ENCODE results near the gene TNFSF13.

The TNFSF13 gene

DNA sequence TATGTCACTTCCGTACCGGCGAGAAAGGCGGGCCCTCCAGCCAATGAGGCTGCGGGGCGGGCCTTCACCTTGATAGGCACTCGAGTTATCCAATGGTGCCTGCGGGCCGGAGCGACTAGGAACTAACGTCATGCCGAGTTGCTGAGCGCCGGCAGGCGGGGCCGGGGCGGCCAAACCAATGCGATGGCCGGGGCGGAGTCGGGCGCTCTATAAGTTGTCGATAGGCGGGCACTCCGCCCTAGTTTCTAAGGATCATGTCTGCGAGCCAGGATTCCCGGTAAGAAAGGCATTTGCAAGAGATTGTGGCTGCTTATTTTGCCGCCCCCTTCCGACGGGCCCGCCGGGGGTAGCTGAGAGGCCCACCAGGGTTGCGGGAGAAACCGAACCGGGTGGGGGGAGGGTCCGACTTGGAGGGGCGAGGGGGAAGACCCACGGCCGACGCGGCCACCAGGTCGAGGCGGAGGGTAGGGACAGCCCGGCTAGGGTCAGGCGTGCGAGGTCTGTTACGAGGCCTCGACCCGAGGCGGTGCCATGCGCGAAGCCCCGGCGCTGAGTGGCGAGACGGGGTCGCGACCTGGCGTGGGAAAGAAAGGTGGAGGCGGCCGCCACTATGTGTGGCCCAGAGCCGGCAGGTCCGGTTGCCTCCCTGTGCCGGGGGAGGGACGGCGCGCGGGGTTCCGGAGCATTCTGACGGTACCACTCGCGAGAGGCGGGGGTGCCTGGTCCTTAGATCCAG, 14.2 kb downstream of the TNFSF13 start:
- Histone ChIP-seq H3K27ac (ENCODE audit: poor library complexity, severe bottlenecking) (peak overlapping the region; percentile 98), H3K27me3 (ENCODE audit: insufficient read depth, poor library complexity, severe bottlenecking) (no peaks in the 10 kb centered on the region), H3K4me1 (ENCODE audit: insufficient read depth, poor library complexity, severe bottlenecking) (peaks cover 16% of the 10 kb centered on the region), H3K9me3 (ENCODE audit: severe bottlenecking) (no peaks in the 10 kb centered on the region), H3K36me3 (ENCODE audit: low read depth) (peaks cover 73% of the 10 kb centered on the region), H3K4me3 (ENCODE audit: severe bottlenecking) (peak overlapping the region; percentile 71)
- ATAC-seq (ENCODE audit: low read depth) (peak; percentile 88; the same call in 1 of the 3 replicates), DNase-seq (ENCODE audit: low spot score) (peak; percentile 62)
- TF ChIP-seq, protein P1, sequence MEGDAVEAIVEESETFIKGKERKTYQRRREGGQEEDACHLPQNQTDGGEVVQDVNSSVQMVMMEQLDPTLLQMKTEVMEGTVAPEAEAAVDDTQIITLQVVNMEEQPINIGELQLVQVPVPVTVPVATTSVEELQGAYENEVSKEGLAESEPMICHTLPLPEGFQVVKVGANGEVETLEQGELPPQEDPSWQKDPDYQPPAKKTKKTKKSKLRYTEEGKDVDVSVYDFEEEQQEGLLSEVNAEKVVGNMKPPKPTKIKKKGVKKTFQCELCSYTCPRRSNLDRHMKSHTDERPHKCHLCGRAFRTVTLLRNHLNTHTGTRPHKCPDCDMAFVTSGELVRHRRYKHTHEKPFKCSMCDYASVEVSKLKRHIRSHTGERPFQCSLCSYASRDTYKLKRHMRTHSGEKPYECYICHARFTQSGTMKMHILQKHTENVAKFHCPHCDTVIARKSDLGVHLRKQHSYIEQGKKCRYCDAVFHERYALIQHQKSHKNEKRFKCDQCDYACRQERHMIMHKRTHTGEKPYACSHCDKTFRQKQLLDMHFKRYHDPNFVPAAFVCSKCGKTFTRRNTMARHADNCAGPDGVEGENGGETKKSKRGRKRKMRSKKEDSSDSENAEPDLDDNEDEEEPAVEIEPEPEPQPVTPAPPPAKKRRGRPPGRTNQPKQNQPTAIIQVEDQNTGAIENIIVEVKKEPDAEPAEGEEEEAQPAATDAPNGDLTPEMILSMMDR (IDR thresholded peaks at IDR 0.05; ENCODE audit: poor library complexity, severe bottlenecking), result no peak

DNA sequence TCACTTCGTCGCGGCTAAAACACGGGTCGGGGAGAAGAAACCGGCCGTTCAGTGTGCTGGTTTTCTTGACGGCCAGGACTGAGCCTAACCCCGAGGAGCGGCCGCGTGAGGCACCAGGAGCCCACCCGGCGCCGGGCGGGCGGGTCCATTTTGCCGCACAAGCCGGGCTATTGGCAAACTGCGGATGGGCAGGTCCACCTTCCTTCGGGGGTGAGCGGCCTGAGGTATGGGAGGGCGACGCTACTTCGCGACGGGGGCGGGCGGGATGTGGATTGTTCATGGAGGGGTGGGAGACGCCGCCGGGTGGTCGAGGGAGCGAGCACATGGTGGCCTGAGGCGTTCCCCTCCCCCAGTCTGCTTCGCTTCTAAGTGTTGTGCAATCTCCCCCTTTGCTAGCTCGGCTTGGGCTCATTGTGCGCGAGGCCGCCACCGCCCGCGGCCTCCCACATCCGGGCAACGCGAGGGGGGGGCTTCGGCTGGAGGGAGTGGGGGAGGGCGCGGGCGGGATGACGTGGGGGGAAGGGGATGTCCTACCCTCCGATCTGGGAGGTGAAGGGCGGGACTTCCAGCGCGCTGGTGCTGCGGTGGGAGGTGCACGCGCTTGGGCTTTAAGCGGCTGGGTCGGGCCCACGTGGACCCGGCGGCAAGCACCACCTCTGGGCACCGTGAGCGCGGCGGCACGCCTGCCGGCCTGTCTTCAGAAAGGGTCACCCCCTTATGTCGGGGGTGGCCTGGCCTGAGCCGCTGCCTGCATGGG, 15.0 kb downstream of the TNFSF13 start:
- TF ChIP-seq, protein P1 (IDR thresholded peaks at IDR 0.05; ENCODE audit: poor library complexity, severe bottlenecking), result no peak
- Histone ChIP-seq H3K4me3 (ENCODE audit: severe bottlenecking) (peak overlapping the region; percentile 71), H3K27me3 (ENCODE audit: insufficient read depth, poor library complexity, severe bottlenecking) (no peaks in the 10 kb centered on the region), H3K9me3 (ENCODE audit: severe bottlenecking) (no peaks in the 10 kb centered on the region), H3K27ac (ENCODE audit: poor library complexity, severe bottlenecking) (peak overlapping the region; percentile 98), H3K4me1 (ENCODE audit: insufficient read depth, poor library complexity, severe bottlenecking) (peaks cover 16% of the 10 kb centered on the region), H3K36me3 (ENCODE audit: low read depth) (peaks cover 80% of the 10 kb centered on the region)
- DNase-seq (ENCODE audit: low spot score) (peak; percentile 81), ATAC-seq (ENCODE audit: low read depth) (peak; percentile 29)

DNA sequence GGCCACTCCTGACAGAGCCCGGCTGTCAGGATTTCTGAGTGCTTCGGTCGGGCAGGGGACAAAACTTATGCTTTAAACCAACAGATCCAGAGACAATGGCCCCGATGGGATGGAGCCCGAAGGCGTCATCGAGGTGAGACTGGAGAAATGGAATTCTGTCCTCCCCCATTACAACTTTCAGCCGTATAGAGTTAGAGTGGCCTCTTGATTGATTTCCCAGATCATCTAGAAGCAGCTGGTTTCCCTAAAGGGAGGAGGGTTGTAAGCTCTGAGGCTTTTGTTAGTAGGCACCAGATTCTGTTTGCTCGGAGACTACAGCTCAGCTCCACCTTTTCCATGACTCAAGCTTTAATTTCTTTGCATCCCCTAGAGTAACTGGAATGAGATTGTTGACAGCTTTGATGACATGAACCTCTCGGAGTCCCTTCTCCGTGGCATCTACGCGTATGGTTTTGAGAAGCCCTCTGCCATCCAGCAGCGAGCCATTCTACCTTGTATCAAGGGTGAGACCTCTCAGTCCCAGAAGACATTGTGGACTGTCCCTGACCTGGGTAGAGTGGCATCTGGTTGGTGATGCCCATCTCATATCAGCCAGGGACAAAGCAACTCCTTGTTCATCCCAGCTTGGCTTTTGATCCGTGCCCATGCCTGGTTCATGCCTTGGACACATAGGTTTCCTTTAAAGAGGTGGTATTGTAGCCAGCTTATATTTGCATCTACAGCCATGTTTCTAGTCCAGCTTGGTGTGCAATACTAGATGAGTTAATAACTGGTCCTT, 15.8 kb downstream of the TNFSF13 start:
- H3K27ac ChIP-seq (ENCODE audit: poor library complexity, severe bottlenecking), result peak overlapping the region; percentile 98

DNA sequence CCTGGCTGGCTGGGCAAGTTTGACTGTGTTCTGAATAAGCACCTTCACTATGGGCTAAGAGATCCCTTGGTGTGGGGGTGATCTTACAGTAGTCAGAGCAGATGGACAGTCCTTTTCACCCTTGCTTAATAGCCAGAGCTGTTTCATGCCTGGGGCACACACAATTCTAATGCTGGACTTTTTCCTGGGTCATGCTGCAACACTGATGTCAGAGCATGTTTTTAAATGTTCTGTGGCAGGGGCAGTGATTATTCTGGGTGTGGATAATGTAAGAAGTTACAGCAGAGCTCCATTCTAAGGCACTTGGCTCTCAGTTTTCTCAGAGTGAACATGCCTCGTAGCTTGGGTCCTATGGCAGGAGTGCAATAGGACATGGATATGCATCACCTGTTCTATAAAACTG, 16.9 kb downstream of the TNFSF13 start:
- no peak overlapping the region for H3K4me3 ChIP-seq (ENCODE audit: severe bottlenecking)
- no peak for ATAC-seq (ENCODE audit: low read depth)
- H3K27ac ChIP-seq (ENCODE audit: poor library complexity, severe bottlenecking), result peak overlapping the region; percentile 98
- H3K27me3 ChIP-seq (ENCODE audit: insufficient read depth, poor library complexity, severe bottlenecking), result no peaks in the 10 kb centered on the region
- peaks cover 73% of the 10 kb centered on the region for H3K36me3 ChIP-seq (ENCODE audit: low read depth)
- no peak for DNase-seq (ENCODE audit: low spot score)
- H3K4me1 ChIP-seq (ENCODE audit: insufficient read depth, poor library complexity, severe bottlenecking), result peaks cover 20% of the 10 kb centered on the region
- TF ChIP-seq, protein P1 (IDR thresholded peaks at IDR 0.05; ENCODE audit: poor library complexity, severe bottlenecking), result no peak
- no peaks in the 10 kb centered on the region for H3K9me3 ChIP-seq (ENCODE audit: severe bottlenecking)

More for the DNA sequence above, 15.8 kb downstream of the TNFSF13 start:
- Histone ChIP-seq H3K36me3 (ENCODE audit: low read depth) (peaks cover 84% of the 10 kb centered on the region), H3K4me3 (ENCODE audit: severe bottlenecking) (peak overlapping the region; percentile 71), H3K4me1 (ENCODE audit: insufficient read depth, poor library complexity, severe bottlenecking) (peaks cover 20% of the 10 kb centered on the region), H3K9me3 (ENCODE audit: severe bottlenecking) (no peaks in the 10 kb centered on the region), H3K27me3 (ENCODE audit: insufficient read depth, poor library complexity, severe bottlenecking) (no peaks in the 10 kb centered on the region)
- DNase-seq (ENCODE audit: low spot score) (no peak), ATAC-seq (ENCODE audit: low read depth) (no peak)
- TF ChIP-seq, protein P1 (IDR thresholded peaks at IDR 0.05; ENCODE audit: poor library complexity, severe bottlenecking), result no peak
